GM18499 (cell line): Measurements from ENCODE around the gene GLIPR1.
"Not testable (repeated sequence)": the region's sequence is repeated elsewhere in the genome, so short reads cannot be mapped to it uniquely, and the experiment has no call there.

Experiments used
- ATAC-seq: cut with Tn5 transposase; IDR thresholded peaks from one replicate; pipeline ENCODE4 v1.9.1; 2021; ENCODE audit warnings: moderate number of reproducible peaks; ENCODE audit not compliant: insufficient read depth, unreplicated experiment

Gene GLIPR1

DNA sequence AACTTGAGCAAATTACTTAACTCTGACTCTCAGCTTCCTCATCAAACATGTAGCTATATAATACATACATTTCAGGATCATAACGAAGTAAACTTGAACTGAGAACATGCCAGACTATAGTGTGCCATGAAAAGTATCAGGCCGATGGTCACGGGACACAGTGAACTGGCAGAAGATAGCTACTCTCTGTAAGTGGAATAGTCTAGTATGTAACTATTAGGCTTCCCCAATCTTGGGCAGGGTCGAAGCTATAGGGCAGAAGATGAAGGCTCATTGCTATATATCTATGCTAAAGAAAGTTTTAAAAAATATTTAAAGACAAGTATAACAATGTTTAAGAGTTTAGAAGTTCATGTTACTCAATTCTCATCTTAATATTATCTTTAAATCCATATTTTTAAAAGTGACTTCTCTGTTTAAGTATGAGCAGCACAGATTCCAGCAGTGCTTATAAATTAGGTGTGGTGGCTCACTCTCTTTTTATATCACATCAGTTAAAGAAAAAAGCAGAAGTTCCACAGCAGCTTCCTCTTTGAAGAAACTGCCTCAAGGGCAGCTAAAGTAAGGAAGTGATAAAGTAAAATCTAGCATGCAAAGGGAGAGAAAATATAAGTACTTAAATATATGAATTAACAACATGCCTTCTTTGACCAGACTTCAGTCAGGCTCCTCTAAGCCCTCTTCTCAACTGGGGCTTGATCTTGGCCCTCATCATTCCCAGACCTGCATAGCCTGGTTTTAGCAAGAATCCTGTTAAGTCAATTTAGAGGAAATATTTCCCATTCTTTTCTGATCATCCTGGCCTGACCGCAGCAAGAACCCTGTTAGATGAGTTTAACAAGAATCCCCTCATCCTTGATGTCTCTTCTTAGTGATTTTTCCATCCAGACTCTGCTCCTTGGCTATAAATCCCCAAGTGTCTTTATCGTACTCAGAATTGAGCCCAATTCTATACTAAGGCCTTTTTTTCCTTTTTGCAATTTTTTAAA lies 8.4 kb upstream of the GLIPR1 start:
- no peak for ATAC-seq

DNA sequence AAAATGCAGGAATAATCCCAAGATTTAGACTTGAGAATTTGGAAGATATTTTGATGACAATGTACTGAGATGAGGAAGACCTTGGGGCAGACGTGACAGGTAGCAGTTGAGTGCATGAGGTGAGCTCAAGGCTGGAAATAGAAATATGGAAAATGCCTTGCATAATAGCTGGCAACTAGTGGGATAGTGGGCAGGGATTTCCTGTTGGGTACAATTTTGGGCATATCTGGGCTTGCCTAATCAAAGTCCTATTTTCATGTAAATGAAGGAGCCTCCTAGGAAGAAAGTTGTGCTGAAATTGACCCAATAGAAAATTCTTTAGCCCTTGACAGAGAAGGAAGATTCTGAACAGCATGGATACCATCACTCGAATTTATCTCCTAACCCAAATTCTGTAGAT lies 6.4 kb upstream of the GLIPR1 start:
- no peak for ATAC-seq

DNA sequence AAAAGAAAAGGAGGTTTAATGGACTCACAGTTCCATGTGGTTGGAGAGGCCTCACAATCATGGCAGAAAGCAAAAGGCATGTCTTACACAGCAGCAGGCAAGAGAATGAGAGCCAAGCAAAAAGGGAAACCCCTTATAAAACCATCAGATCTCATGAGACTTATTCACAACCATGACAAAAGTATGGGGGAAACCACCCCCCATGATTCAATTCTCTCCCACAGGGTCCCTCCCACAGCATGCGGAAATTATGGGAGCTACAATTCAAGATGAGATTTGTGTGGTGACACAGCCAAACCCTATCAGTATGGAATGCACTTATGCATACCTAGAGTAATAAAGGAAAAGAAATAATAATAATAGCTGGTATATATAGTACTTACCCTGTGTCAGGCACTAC lies 4.5 kb upstream of the GLIPR1 start:
- no peak for ATAC-seq

DNA sequence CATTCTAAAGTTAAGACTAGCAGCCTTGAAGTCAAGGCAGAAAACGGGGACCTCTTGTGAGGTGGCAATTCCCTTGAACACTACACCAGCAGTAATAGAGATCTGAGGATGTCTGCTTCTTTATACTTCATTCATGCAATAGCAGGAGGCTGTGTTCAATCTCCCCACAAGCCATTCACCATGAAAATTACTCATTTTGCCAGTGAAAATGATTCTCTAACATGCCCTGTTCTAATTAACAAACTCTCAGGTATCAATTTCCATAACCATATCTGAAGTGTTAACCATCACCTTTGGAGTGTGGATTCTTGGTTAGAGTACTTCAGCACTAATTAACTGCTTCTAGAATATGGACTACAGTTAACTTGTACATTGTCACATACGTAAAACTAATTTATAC lies 3.4 kb upstream of the GLIPR1 start:
- no peak for ATAC-seq

DNA sequence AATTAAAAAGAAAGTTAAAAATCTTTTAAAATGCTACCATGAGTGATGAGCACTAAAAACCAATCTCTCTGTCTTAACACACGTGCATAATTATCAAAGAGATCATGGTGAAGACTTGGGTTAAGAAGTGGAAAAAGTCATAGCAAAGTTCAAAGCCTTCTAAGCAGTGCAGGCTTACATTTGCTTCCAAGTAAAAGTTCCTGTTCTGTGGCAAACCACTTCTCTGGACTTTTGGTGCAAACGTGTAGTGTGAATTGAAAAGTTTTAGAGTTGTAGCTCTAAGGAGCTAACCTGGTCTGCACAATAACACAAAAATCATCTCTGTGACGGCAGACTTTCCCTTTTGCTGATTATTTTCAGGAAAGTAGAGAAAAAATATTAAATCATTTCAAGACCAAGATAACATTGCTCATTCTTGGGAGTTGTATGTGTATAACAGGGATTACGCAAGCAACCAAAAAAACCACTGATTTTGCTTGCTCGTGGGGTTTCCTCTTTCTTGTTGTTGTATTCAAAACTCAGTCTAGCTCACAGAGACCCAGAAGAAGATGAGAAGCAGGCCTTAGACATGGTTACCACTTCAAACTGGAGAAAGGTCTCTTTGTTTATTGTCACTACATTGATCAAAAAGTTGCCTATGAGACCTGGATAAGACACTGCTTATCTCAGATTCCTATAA lies 2.3 kb upstream of the GLIPR1 start:
- peak; percentile 24 for ATAC-seq

DNA sequence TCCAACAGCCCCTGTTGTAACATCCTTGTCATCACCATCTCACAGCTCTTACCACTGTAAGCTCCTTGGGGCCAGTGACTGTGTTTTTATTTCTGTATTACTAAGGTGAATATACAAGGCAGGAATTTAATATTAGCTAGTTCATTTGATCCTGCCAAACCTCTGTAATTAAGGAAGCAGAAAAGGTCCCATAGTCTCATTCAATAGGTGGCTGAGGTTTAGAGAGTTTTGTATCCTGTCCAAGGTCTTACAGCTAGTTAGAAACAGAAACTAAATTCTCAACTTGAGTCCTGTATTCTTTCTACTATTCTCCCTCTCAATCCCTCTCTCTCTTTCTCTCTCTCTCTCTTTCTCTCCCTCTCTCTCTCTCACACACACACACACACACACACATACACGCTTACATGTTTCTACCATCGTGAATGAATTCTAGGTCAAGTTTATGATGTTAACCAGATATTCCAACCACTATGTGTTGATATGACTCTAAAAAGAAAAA lies 543 bp upstream of the GLIPR1 start:
- peak; percentile 22 for ATAC-seq

DNA sequence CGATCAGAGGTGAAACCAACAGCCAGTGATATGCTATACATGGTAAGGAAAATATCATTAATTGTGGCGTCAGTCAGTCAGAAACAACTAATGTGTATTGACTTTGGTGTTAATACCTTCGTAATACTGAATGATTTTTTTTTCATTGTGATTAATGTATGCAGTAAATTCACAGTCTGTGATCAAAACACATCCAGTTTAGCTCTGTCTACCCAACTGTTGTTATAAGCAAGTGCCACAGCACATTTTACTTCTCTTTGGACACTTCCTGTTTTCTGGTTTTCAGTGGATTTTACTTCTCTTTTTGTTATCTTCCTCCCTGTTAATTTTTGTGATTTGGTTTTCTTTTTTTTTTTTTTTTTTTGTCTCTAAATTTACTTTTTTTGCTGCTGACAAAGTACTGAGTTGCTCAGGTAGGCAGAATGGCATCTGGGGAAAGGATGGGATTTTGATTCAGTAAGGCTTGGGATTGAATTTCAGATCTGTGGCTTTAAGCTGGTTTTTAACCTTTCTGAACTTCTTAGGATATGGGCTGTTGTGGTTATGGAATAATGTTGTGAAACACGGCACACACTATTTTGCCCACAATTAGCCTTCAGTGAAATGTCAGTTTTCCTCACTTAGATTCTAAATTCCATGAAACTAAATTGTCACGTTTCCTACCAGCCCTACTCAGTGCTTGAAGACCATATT lies 604 bp downstream of the GLIPR1 start:
- ATAC-seq, result peak; percentile 10

DNA sequence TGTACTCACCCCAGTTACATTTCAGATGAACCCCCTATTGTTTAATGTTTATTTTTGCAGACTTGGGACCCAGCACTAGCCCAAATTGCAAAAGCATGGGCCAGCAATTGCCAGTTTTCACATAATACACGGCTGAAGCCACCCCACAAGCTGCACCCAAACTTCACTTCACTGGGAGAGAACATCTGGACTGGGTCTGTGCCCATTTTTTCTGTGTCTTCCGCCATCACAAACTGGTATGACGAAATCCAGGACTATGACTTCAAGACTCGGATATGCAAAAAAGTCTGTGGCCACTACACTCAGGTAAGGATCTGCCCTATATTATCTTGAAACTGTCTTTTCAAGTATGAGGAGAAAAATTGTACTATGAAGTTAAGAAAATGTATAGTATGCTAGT lies 1.2 kb downstream of the GLIPR1 start:
- ATAC-seq, result no peak

DNA sequence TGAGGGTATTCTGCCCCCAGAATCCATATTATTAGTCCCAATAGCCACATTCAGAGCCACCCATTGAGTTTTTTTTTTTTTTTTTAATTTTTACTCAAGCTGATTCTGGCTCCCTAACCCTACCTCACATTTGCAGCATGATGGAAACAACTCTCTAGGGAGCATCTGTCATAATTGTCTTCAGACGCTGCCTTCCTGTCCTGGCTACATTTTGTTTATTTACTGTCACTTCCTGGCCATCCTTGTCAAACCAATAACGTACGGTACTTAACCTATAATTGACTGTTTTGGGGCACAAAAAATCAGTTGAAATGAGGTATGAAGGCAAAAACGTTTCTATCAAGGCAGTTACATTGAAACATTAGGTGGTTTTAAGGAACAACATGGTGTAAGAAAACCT lies 2.1 kb downstream of the GLIPR1 start:
- ATAC-seq, result no peak

DNA sequence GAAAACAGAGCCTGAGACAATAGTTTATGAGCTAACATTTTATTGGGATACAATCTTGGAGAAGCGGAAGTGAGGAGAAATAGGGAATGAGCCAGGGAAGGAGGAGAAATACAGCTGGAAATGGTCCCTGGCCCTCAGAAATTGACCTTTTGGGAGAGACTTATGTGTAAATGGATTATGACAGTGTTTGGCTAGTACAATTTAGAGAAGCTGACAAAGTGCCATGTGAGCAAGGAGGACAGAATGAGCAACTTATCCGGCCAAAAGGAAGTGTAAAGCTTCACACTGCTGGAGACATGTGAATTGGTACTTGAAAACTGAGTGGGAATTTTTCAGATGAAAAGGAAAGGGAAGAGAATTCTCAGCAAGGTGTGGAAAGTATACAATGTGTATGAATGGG lies 2.9 kb downstream of the GLIPR1 start:
- no peak for ATAC-seq

DNA sequence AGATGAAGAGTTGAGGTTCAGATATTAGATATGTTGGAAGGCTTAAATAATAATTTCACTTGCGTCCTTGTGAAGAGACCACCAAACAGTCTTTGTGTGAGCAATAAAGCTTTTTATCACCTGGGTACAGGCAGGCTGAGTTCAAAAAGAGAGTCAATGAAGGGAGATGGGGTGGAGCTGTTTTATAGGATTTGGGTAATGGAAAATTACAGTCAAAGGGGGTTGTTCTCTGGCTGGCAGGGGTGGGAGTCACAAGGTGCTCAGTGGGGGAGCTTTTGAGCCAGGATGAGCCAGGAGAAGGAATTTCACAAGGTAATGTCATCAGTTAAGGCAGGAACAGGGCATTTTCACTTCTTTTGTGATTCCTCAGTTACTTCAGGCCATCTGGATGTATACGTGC lies 3.9 kb downstream of the GLIPR1 start:
- ATAC-seq, result not testable (repeated sequence)

DNA sequence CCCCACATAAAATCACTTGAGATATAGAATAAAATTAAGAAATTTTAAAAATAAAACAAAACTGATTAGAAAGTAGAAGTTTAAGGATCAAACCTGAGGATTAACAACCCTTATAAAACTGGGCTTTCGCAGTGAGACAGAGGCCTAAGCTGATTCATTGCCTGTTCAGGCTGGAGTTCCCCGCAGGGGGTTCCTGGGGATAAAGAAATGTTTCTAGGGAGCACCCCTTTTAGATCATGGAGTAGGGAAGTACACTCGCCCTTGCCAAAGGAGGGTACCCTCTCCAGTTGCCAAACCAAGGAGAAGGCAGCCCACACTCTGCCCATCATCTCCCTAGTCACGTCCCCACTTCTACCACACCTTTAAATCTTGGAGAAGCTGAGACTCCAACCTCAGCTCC lies 6.8 kb downstream of the GLIPR1 start:
- no peak for ATAC-seq

DNA sequence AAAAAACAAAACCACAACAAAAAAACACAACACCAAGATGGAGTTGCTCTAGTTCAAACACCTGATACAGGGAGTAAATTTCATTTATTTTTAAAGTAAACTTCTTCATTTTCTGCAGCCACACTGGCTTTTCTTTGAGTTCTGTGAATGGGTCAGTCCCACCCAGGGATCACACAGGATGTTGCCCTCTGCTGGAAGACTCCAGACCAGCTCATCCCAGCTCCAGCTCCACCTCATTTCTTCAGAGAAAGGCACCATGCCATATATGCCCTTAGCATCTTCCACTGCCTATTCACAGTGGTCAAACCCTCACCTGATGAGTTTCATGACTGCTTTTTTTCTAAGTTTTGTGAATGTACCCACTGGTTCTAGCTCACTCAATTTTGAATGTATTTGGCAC lies 8.0 kb downstream of the GLIPR1 start:
- ATAC-seq, result no peak

DNA sequence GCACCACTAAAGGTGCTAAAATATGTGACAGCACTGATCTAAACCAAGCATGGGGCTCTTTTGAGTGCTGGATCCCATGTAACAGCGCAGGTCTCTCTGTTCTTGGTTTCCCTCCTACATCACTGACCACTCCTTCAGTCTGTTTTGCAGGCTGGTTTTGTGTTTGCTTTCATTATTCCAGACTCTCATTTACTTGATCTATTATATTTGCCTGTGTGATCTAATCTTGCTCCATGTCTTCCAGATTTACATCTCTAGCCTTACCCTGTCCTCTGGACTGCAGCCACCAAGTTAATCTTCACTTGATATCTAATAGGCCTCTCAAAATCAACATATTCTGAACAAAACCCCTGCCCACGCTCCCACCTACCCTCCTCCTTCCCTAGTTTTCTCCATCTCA lies 8.6 kb downstream of the GLIPR1 start:
- no peak for ATAC-seq

DNA sequence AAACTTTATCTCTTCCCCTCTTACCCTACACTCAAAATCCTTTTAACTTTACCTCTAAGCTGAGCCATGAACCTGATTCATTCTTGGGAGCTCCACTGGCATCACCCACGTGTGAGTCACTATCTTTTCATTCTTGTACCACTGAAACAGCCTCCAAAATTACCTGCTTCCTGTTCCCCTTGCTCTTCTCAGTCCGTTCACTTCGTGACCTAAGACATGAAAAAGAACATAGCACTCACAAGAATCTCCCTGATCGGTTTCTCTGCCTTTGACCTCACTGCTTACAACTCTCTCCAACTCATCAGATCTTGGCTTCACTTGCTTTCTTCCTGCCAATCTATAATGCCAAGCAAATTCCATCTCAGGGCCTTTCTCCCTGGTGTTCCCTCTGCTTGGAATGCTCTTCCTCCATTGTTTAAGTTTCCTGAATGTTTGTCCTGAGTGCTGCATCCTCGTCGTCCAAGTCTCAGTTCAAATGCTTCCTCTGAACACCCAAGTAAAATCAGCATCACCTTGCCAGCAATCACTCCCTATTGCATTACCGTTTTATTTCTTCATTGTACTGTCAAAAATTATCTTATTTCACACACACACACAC lies 9.2 kb downstream of the GLIPR1 start:
- ATAC-seq, result peak; percentile 87

DNA sequence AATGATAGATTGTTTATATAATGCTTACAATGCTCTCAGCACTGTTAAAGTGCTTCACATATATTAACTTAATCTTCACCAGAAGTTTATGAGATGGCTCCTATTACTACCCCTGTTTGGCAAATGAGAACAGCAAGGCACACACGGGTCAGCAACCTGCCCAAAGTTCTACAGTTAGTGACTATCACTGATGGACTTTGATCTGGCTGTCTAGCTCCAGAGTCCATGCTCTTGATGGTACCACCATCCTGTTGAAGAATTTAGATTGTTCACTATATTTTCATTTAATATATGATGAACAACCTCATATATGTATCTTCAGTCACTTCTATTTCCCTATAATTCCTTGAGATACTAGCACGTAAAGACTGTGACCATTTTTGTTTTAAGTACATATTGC lies 10.6 kb downstream of the GLIPR1 start:
- no peak for ATAC-seq

DNA sequence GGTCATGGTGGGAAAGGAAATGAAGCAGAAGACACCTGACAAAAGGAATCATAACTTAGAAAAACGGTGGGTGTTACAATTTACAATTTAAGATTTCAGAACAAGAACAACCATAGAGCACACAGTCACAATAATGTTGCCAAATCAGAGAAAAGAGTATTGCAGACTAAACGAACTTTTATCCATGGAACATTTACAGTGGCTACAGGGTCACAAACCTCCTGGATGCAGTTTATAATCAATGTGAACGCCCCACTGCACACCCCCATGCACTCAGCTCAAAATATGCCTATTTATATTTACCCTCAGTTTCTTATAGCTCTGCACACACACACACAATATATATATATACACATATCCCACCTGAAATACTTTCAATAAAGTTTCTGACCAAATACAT lies 22.9 kb downstream of the GLIPR1 start:
- ATAC-seq, result no peak

DNA sequence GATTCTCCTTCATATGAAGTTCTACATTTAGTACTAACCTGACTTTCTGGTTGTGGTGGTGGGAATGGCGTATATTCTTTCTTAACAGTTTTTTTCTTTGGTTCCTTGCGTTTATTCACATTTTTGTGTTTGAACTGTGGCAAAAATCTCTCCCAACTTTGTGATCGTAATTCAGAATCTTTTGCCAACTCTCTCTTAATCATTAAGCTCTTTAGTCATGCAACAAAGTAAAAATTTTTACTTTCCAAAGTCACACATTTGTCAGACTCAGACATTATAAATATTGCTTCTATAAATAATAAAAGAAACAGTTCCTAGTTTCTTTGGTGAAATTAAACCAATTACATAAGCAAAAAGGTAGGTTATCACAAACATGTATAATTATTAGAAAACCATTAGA lies 23.3 kb downstream of the GLIPR1 start:
- no peak for ATAC-seq

DNA sequence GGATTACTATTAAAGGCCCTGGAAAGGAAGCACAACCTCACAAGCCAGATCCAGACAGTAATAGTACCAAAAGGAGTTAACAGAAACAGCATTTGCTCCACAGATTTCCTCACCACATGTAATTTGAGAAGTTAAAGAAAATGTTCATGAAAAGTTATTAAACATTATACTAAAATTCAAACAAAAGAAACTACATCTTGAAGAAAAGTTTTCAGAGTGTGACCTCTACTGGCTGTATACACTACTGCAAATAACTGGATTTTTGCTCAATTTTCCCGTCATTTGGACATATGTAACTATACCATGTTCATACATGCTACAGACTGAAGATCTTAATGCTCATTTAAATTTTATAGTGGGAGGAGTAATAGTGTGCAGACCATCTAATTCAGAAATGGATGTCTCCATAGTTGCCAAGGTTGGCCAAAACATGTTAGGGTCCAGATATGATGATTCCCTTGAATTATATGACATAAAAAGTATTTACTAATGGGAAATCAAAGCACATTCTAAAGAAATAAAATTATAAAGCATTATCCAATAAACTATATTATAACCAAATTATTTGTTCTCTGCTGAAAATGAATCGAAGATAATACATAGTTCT lies 25.3 kb downstream of the GLIPR1 start:
- ATAC-seq, result no peak

DNA sequence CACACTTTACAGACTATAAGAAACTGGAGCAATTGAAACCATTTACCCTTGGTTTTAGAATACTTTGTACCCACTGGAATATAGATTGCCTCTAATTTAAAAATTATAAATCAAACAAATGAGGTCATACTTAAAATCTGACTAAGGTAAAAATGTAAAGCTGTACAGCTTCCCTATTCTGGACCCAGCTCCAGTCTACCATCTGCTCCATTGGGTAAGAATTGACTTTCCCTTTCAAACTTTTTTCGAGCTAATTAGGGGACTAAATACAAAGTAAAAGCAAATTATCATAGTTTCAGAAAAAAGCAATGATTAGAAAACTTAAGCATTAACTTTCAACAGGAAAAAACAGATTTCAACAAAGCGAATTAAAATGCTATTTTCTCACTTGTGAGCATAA lies 26.5 kb downstream of the GLIPR1 start:
- no peak for ATAC-seq
